ENCODE data around the gene HMOX1. TPM values are rescaled to one million over a fixed set of nuclear protein-coding genes. Genes with fewer than 3 reads are reported as not detected.

Gene HMOX1
- total and polyA plus RNA-seq, 2 donors (not counting 3 experiments of a cell fraction or from before 2014, with no cell fraction given), result 41.1 to 69.1 TPM

DNA sequence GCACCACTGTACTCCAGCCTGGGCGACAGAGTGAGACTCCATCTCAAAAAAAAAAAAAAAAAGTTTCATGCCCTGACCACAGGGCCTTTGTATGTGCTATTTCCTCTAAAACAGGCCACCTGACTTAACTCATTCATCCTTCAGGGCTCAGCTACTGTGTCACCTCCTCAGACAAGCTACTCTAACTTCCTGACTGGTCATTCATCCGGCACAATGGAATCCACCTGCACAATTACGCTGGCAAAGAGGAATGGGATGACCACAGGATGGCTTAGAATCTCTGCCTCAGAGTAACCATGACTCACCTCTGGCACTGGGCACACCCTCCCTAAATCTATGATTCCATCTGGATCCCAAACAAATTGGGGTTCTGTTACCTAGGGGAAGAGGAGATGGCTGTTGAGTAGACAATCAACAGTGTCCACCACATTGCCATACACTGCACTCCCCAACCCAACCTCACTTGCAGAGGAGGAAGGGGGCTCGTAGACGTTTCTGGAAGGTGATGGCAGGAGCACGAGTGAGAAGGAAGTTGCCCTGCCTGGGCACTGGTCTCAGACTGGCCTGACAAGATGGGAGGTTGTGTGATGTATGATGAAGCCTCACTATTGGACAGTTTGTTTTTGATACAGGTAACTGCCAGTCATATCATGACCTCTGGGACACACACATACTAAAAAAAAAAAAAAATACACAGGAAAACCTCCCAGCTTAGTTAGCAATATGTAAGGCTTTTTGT is 22.8 kb upstream of the HMOX1 start:
- Histone ChIP-seq H3K4me1 (ENCODE audit: control insufficient read depth, extremely low read depth, insufficient read depth, low read length) (peaks cover under 1% of the 10 kb centered on the region), H4K20me1 (replicated peaks; ENCODE audit: control insufficient read depth, extremely low read depth, insufficient read depth, low read length) (no peaks in the 10 kb centered on the region), H3K4me2 (ENCODE audit: insufficient read depth, low read length) (no peak overlapping the region), H3K4me3 (replicated peaks in 1 of 3; ENCODE audit: insufficient read depth in 1 of 3, low read depth in 1 of 3, low read length in 3 of 3) (no peak overlapping the region), H3K79me2 (ENCODE audit: control insufficient read depth, insufficient read depth, low read length) (no peaks in the 10 kb centered on the region), H3K27ac (ENCODE audit: insufficient read depth, low read depth, low read length) (no peak overlapping the region), H2AFZ (ENCODE audit: low read depth, low read length) (no peak overlapping the region), H3K27me3 (ENCODE audit: control insufficient read depth in 2 of 2, insufficient read depth in 2 of 2, low read length in 2 of 2) (no peaks in the 10 kb centered on the region), H3K9ac (replicated peaks; ENCODE audit: extremely low read depth, insufficient read depth, low read length) (no peak overlapping the region), H3K9me1 (replicated peaks; ENCODE audit: control insufficient read depth, extremely low read depth, insufficient read depth, low read length) (no peaks in the 10 kb centered on the region), H3K36me3 (ENCODE audit: control insufficient read depth in 2 of 2, extremely low read depth in 1 of 2, insufficient read depth in 2 of 2, low read length in 2 of 2) (no peaks in the 10 kb centered on the region), H3K9me3 (replicated peaks; ENCODE audit: control insufficient read depth, insufficient read depth, low read length) (no peaks in the 10 kb centered on the region)
- FAIRE-seq, result peak; percentile 59
- TF ChIP-seq, protein P1, sequence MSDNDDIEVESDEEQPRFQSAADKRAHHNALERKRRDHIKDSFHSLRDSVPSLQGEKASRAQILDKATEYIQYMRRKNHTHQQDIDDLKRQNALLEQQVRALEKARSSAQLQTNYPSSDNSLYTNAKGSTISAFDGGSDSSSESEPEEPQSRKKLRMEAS (IDR thresholded peaks at IDR 0.05; ENCODE audit: insufficient read depth, insufficient read length), result no peak
- TF ChIP-seq FOS (IDR thresholded peaks at IDR 0.05; ENCODE audit: borderline replicate concordance, insufficient read depth, low read length) (peak; percentile 27), POLR2A (IDR thresholded peaks at IDR 0.05; ENCODE audit: low read depth, low read length) (no peak), EZH2 (IDR thresholded peaks at IDR 0.05; ENCODE audit: borderline replicate concordance, low read depth, low read length, severe bottlenecking) (no peak), JUN (IDR thresholded peaks at IDR 0.05; ENCODE audit: borderline replicate concordance, insufficient read depth, insufficient read length, low read depth) (peak; percentile 44), MYC (IDR thresholded peaks at IDR 0.05; ENCODE audit: low read depth, low read length) (no peak), GATA2 (IDR thresholded peaks at IDR 0.05; ENCODE audit: insufficient read depth, insufficient read length, low read depth, low read length) (no peak), POLR2AphosphoS5 (IDR thresholded peaks at IDR 0.05; ENCODE audit: insufficient read depth, low read depth, low read length) (no peak)
- TF ChIP-seq, protein P2, sequence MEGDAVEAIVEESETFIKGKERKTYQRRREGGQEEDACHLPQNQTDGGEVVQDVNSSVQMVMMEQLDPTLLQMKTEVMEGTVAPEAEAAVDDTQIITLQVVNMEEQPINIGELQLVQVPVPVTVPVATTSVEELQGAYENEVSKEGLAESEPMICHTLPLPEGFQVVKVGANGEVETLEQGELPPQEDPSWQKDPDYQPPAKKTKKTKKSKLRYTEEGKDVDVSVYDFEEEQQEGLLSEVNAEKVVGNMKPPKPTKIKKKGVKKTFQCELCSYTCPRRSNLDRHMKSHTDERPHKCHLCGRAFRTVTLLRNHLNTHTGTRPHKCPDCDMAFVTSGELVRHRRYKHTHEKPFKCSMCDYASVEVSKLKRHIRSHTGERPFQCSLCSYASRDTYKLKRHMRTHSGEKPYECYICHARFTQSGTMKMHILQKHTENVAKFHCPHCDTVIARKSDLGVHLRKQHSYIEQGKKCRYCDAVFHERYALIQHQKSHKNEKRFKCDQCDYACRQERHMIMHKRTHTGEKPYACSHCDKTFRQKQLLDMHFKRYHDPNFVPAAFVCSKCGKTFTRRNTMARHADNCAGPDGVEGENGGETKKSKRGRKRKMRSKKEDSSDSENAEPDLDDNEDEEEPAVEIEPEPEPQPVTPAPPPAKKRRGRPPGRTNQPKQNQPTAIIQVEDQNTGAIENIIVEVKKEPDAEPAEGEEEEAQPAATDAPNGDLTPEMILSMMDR (IDR thresholded peaks at IDR 0.05; ENCODE audit: extremely low read depth in 1 of 2, insufficient read depth in 1 of 2, low read depth in 1 of 2, low read length in 2 of 2), result no peak
- intact Hi-C loops (cut with micrococcal nuclease) (loop anchor here (10.0 kb wide), 1 partner anchor 557 kb away; no protein-coding TSS in a partner anchor), dilution Hi-C loops (cut with MboI; ENCODE audit: extremely low pct_ligation_motif_present, low sequenced_read_pairs) (no loop called here)
- DNase-seq (ENCODE audit: low read depth, low spot score), result no peak
- ChIA-PET CTCF (interaction anchor here (1.2 kb wide), 1 partner anchor 23 kb away, joined by 3 read pairs; the partner anchor contains the start of gene HMOX1), POLR2A (interaction anchor here (0.6 kb wide), 1 partner anchor 10 kb away, joined by 3 read pairs; no protein-coding TSS in a partner anchor)
- BruUV-seq (replicated peaks), result no TSS peak

Measured in endothelial cell of umbilical vein (primary cell).